ENCODE results near the gene SORCS2. TPM values are rescaled to one million over a fixed set of nuclear protein-coding genes. Genes with fewer than 3 reads are reported as not detected.
A peak's percentile ranks its signal among the peaks of the same experiment; 100 is the strongest.

SORCS2 gene
- polyA plus RNA-seq, 3 donors: 0.46 to 0.55 TPM; not detected in 1

GRCh38 chr4:7444314-7444713 lies 252.0 kb downstream of the SORCS2 start:
- intact Hi-C loops (cut with micrococcal nuclease): no loop called here
- WGBS (ENCODE audit: insufficient coverage): 100% methylated on average over 3 of the region's 3 CpGs
- no peaks in the 10 kb centered on the region for H3K4me1 Mint-ChIP-seq

GRCh38 chr4:7444731-7445130 lies 252.4 kb downstream of the SORCS2 start:
- H3K4me2 ChIP-seq (replicated peaks; ENCODE audit: extremely low read depth, low read length, poor library complexity, severe bottlenecking): no peak overlapping the region
- no peak overlapping the region for H3K9ac ChIP-seq (ENCODE audit: insufficient read depth, low read length, poor library complexity, severe bottlenecking)
- intact Hi-C loops (cut with micrococcal nuclease): no loop called here
- H3K27me3 ChIP-seq (ENCODE audit: control insufficient read depth in 2 of 2, insufficient read depth in 2 of 2, low read length in 2 of 2): no peaks in the 10 kb centered on the region
- no peaks in the 10 kb centered on the region for H4K20me1 ChIP-seq (ENCODE audit: insufficient read depth, low read length)
- peaks cover 0 to 4% of the 10 kb centered on the region in 2 donors for H3K9me3 ChIP-seq (replicated peaks in 1 of 2; ENCODE audit: control insufficient read depth in 1 of 2, insufficient read depth in 1 of 2, low read length in 2 of 2)
- 81% methylated on average over 12 of the region's 12 CpGs for WGBS (ENCODE audit: insufficient coverage)
- no peak overlapping the region for H3K4me3 ChIP-seq (replicated peaks in 1 of 3; ENCODE audit: low read depth in 2 of 3, low read length in 3 of 3)
- H3K27ac ChIP-seq (ENCODE audit: low read depth in 1 of 2, low read length in 2 of 2): no peak overlapping the region
- H3K4me3 Mint-ChIP-seq: no peak overlapping the region
- H3K4me1 Mint-ChIP-seq: no peaks in the 10 kb centered on the region
- H3K4me1 ChIP-seq (ENCODE audit: control insufficient read depth in 1 of 2, insufficient read depth in 2 of 2, low read length in 2 of 2): no peaks in the 10 kb centered on the region
- DNase-seq: no peak
- H3K27ac Mint-ChIP-seq: no peak overlapping the region
- no peak for TF ChIP-seq CTCF (IDR thresholded peaks at IDR 0.05)
- H3K36me3 ChIP-seq (replicated peaks in 1 of 2; ENCODE audit: control insufficient read depth in 1 of 2, insufficient read depth in 2 of 2, low read length in 2 of 2): no peaks in the 10 kb centered on the region
- H3K36me3 Mint-ChIP-seq: no peaks in the 10 kb centered on the region
- peaks cover 0 to 9% (median 2%) of the 10 kb centered on the region in 7 donors for H3K9me3 Mint-ChIP-seq
- H3K79me2 ChIP-seq (ENCODE audit: insufficient read depth, low read length): no peaks in the 10 kb centered on the region
- H2AFZ ChIP-seq (ENCODE audit: insufficient read depth, low read depth, low read length, poor library complexity, severe bottlenecking): no peak overlapping the region
- peaks cover 4 to 13% (median 7%) of the 10 kb centered on the region in 3 donors for H3K27me3 Mint-ChIP-seq (ENCODE audit: low read depth in 3 of 3)

More at GRCh38 chr4:7444314-7444713, 252.0 kb downstream of the SORCS2 start:
- Mint-ChIP-seq H3K36me3 (no peaks in the 10 kb centered on the region), H3K27me3 (ENCODE audit: low read depth in 3 of 3) (peaks cover 4 to 13% (median 7%) of the 10 kb centered on the region in 3 donors), H3K27ac (no peak overlapping the region), H3K9me3 (peaks cover 0 to 7% (median 2%) of the 10 kb centered on the region in 7 donors), H3K4me3 (peak overlapping the region in 1 of 2 donors; percentile 0)
- Histone ChIP-seq H3K4me3 (replicated peaks in 1 of 3; ENCODE audit: low read depth in 2 of 3, low read length in 3 of 3) (no peak overlapping the region), H3K27me3 (ENCODE audit: control insufficient read depth in 2 of 2, insufficient read depth in 2 of 2, low read length in 2 of 2) (no peaks in the 10 kb centered on the region), H4K20me1 (ENCODE audit: insufficient read depth, low read length) (no peaks in the 10 kb centered on the region), H3K9ac (ENCODE audit: insufficient read depth, low read length, poor library complexity, severe bottlenecking) (no peak overlapping the region), H2AFZ (ENCODE audit: insufficient read depth, low read depth, low read length, poor library complexity, severe bottlenecking) (no peak overlapping the region), H3K79me2 (ENCODE audit: insufficient read depth, low read length) (no peaks in the 10 kb centered on the region), H3K4me2 (replicated peaks; ENCODE audit: extremely low read depth, low read length, poor library complexity, severe bottlenecking) (no peak overlapping the region), H3K36me3 (replicated peaks in 1 of 2; ENCODE audit: control insufficient read depth in 1 of 2, insufficient read depth in 2 of 2, low read length in 2 of 2) (no peaks in the 10 kb centered on the region), H3K9me3 (replicated peaks in 1 of 2; ENCODE audit: control insufficient read depth in 1 of 2, insufficient read depth in 1 of 2, low read length in 2 of 2) (peaks cover 0 to 4% of the 10 kb centered on the region in 2 donors), H3K27ac (ENCODE audit: low read depth in 1 of 2, low read length in 2 of 2) (no peak overlapping the region), H3K4me1 (ENCODE audit: control insufficient read depth in 1 of 2, insufficient read depth in 2 of 2, low read length in 2 of 2) (no peaks in the 10 kb centered on the region)
- TF ChIP-seq CTCF (IDR thresholded peaks at IDR 0.05): no peak
- DNase-seq: no peak

Data from CD14-positive monocyte (primary cell).